DLD1 (cell line): ENCODE measurements around the gene KRTAP12-1.
"Not testable (repeated sequence)": the region's sequence is repeated elsewhere in the genome, so short reads cannot be mapped to it uniquely, and the experiment has no call there.

Experiments
- in situ Hi-C: cut with HindIII; loops from 2 replicates; pipeline ENCODE4 v1.10.0; 2017; ENCODE audit warnings: low sequenced_read_pairs

The KRTAP12-1 gene

DNA sequence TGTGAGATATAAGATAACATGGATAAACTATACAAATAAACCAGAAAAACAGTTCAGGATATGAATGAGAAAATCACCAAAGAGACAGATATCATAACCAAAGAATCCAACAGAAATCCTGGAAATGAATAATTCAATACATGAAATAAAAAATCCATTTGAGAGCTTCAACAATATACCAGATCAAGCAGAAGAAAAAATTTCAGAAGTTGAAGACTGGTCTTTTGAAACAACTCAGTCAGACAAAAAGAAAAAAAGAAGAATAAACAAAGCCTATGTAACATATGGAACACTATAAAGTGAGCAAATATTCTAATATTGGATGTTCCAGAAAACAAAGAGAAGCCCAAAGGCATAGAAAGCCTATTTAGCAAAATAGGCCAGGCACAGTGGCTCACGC is 10.1 kb downstream of the KRTAP12-1 start:
- in situ Hi-C loops, result no loop called here

DNA sequence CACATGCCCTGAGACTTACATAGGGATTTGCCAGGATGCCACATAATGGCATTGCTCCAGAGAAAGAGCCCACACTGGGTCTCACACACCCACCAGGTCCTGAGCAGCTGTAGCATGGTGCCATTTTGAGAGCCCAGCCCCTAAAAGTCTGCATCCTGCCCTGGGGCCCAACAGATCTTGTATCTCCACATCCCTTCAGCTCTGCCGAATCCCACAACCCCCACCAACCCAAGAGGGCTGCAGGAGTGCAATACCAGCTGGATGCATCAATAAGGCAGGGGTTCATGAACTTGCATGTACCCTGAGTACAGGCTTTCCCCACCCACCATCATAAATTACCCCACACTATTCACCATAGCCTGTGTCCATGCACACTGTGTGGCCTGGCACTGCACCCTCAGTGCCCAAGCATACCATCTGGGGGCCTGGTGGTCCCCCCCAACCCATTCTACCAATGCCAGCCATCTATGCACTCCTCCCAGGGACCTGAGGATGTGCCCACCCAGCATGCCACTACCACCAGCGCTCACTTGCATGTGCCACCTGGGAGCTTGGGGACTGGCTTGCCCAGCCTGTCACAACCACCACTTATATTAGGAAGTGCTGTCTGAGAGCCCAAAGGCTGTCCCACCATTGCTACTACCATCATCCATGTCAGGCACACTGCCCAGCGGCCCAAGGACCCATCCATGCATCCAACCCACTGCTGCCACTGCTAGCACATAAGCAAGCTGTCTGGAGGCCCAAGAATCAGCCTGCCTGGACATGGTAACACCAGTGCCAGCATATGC is 11.1 kb downstream of the KRTAP12-1 start:
- in situ Hi-C loops, result no loop called here

DNA sequence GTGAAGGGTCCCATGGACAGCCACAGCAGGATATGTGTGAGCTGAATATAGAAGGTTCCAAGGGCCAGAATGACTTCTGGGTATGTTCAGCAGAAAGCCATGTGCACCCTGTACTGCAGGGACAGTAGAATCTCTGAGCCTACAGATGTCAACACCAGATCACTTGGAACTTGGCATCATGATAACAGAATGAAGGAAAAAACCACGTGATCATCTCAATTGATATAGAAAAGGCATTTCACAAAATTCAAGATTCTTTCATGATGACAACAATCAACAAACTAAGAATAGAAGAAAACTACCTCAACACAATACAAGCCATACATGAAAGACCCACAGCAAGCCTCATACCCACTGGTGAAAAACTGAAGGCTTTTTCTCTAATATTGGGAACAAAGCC is 14.4 kb downstream of the KRTAP12-1 start:
- in situ Hi-C loops, result no loop called here

DNA sequence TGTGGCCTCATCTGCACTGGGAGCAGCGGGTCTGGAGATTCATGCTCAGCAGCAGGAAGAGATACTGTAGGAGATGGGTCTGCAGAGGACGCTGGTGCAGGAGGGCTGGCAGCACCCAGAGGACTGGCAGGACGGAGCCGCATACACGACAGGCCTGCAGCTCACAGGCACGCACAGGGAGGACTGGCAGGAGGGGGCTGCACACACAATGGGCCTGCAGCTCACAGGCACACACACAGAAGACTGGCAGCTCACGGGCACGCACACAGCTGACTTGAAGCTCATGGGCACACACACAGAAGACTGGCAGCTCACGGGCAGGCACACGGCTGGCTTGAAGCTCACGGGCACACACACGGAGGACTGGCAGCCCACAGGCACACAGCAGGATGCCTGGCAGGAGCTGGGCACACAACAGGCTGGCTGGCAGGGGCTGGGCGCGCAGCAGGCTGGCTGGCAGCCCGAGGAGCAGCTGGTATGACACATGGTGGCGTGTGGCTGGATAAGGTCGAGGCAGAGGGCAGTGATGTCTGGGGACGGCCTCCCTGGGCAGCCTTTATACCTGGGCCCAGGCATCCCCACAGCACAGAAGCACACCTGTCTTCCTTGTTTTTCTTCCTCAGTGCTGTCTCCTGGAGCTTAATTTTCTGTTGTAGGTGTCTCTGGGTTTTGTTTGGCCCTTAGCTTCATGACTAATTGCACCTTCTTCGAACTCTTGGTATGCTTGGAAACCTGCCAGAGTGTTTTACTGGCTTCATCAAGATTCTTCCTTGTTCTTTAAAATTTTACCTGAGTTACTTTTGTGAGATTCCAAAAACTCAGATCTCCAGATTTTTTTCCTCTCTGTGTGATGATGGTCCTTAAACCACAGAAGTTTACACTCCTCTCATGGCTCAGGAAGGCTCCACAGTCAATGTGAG is 15.3 kb downstream of the KRTAP12-1 start, which contains the start of gene KRTAP12-2:
Gene KRTAP12-2, minus strand, starts transcription at position 527 of the 920 bp plus-strand sequence. Its CDS starts 41 bp downstream, at position 486.
- in situ Hi-C loops, result no loop called here

DNA sequence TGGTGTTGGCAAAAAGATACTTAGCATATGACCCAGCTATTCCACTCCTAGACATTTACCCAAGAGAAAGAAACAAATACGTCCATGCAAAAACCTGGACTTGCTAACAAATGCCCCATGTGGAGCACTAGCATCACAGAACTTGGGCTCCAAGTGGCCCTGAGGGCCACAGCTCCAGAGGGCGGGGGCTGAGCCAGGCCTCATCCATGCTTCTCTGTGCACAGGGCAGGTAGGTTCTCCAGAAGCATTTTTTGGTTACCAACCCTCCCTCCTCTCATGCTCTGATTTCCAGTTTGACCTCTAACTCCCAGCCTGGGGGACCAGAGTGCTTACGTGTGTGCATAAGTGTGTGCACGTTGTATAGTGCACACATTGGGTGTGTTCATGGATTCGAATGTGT is 17.3 kb downstream of the KRTAP12-1 start:
- in situ Hi-C loops, result no loop called here

DNA sequence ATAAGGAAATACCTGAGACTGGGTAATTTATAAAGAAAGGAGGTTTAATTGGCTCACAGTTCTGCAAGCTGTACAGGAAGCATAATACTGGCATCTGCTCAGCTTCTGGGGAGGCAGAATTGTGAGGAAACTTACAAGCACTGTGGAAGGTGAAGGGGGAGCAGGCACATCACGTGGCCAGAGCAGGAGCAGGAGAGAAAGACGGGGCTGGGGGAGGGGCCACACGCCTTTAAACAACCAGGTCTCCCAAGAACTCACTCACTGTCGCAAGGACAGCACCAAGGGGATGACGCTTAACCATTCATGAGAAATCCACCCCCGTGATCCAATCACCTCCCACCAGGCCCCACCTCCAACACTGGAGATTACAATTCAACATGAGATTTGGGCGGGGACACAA is 20.4 kb downstream of the KRTAP12-1 start:
- in situ Hi-C loops, result not testable (repeated sequence)

DNA sequence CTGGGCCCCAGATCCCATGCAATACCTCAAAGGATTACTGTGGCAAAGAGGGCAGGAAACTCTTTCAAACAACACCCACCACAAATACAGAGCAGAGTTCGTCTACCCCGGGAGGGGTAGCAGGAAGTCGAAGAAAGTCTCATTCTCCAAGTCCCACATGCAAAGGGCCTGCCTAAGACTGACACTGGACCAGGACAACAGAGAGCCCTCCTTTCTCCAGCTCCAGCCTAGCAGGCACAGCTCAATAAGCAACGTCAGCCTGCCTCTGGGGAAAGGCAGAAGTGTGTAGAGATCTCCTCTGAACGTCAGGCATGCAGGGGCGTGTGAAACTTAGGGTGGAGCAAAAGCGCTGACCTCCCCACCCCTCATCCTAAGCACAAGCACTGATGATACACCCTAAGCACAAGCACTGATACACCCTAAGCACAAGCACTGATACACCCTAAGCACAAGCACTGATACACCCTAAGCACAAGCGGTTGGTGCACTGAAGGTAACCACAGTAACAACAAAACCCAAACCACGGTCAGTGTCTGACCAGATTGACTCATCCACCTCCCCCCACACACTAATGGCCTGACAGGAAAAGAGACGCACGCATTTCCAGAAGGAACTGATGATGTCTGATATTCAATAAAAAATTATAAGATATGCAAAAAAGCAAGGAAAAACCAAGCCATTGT is 22.9 kb downstream of the KRTAP12-1 start:
- in situ Hi-C loops, result no loop called here

DNA sequence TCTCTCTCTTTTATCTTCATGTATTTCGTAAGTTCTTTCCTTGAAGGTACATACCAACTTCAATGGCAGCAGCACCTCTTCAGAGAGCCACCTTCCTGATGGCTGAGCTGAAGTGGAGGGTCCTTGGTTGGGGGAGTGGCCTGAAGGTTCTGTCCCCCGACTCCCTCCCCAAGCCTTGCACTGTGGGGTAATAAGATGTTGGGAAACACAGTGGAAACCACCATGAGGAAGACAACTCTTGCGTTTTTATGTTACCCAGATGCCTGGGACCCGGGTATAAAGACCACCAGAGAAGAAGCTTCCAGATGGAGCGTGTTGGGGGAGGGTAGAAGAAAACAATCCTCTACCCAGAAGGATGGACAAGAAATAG is 23.4 kb downstream of the KRTAP12-1 start:
- in situ Hi-C loops, result no loop called here

DNA sequence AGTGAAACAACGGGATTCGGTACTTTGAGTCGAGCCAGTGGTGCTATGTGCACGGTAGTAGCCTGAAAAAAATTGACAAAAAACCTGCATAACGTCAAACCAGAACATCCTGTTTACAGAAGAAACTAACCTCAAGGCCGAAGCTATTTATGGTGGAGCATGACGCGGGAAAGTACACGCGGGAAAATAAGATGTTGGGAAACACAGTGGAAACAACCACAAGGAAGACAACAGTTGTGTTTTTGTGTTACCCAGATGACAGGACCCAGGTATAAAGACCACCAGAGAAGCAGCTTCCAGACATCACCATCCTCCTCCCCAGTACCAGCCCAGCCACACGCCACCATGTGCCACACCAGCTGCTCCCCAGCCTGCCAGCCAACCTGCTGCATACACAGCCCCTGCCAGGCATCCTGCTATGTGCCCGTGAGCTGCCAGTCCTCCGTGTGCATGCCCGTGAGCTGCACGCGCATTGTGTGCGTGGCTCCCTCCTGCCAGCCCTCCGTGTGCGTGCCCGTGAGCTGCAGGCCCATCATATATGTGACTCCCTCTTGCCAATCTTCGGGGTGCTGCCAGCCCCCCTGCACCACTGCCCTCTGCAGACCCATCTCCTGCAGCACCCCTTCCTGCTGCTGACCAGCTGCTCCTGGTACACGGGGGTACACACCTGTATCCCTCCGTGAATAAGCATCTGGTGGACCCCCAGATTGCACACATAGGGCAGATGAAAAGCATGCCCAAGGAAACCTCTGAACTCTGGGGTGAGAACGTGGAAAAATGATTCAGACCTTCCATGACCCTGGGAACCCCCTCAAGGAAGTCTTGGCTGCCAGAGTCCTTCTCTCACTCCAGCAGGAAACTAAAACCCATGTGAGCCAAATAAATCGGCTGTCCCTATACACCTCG is 24.1 kb downstream of the KRTAP12-1 start, which contains the start of gene KRTAP12-3:
Gene KRTAP12-3, plus strand, starts transcription at position 298 of the 906 bp plus-strand sequence. Its CDS starts 48 bp downstream, at position 346.
- in situ Hi-C loops, result no loop called here

DNA sequence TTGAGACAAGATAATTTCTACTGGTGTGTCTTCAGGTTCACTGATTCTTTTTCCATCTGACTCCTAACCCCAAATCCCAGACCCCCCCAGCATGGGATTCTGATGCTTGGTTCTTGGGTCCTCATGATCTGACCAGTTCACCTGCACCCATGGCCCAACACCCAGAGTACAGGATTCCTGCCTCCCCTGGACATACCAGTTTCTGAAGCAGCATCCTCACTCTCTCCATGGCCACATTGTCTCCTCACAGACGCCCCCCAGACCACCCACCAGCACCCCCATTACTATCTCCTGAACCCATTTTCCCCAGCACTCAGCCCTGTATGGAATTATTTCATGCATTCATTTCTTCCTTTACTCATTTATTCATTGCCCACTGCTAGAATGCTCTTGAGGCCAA is 25.1 kb downstream of the KRTAP12-1 start:
- in situ Hi-C loops, result no loop called here

DNA sequence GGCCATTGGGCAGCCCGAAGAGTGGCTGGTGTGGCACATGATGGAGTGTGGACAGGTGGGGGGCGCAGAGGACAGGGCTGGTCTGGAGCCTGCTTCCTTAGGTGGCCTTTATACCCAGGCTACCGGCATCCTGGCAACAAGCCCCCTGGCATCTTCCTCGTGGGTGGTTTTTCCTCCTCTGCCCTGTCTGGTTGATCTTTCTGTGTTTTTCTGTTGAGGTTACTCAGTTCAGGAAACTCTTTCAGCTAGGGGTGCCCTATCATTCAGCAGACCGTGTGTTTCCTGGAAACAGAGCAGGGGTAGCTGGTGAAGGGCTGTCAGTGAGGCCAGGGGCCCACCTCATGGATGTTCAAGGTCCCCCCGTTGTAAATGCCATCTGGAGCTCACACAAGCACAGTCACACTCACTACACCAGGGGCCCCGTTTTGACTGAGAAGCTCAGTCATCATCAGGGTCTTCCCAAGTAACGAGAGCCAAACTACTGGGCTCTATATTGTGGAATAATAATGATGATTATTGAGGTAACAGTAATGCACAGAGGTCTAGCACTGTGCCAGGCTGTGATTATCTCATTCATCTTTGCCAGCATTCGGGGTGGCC is 27.3 kb downstream of the KRTAP12-1 start, which contains the start of gene KRTAP12-4:
Gene KRTAP12-4, minus strand, starts transcription at position 84 of the 600 bp plus-strand sequence. Its CDS starts 45 bp downstream, at position 39.
- in situ Hi-C loops, result no loop called here

DNA sequence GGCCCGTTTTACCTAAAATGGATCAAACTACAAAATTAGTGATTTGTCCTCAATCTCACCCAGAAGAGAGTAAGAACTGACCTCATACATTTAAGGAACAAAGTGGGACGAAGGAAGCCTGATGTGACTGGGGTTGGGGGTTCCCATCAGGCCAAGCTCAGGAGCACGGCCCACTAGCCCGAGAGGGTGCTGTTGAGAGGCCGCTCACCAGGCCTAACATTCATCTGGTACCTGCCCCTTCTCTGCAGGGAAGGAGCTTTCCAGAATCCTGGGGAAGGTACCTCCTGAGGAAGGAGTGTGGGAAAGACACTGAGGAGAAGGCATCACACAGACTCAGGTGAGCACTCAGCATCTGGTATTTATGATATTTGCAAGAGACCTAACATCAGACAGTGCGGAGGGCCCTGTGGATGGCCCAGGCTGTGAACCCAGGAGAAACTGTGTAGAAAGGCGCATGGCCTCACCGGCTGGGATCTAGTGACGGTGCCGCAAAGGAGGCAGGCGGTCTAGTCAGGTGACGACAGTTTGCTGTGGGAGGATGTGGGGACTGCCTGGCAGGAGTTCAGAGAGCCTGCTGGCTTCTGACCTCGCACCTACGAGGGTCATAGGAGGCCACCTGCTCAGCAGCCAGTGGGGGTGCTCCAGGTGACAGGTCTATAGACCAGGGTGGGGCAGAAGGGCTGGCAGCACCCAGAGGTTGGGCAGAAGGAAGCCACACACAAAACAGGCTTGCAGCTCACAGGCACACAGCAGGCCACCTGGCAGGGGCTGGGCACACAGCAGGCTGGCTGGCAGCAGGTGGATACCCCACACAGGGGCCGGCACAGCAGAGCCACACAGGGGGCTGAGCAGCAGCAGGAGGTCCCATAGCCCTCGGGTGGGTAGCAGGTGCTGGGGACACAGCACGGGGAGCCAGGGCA is 28.0 kb downstream of the KRTAP12-1 start:
- in situ Hi-C loops, result no loop called here

DNA sequence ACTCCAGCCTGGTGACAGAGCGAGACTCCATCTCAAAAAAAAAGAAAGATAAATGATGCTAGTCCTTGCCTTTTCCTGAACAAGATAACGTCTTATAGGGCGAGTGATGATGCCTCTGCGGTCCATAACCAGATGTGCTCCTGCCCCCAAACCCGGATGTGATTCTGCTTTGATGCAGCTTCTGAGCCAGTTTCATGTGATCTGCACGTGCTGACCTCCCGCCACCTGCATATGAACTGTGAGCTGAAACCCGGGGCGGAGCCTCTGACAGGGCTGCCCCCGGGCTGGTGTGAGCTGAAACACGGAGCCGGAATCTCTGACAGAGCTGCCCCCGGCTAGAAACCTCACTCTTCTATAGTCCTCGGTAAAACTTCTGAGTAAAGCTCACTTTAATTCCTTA is 28.8 kb downstream of the KRTAP12-1 start:
- in situ Hi-C loops, result no loop called here

DNA sequence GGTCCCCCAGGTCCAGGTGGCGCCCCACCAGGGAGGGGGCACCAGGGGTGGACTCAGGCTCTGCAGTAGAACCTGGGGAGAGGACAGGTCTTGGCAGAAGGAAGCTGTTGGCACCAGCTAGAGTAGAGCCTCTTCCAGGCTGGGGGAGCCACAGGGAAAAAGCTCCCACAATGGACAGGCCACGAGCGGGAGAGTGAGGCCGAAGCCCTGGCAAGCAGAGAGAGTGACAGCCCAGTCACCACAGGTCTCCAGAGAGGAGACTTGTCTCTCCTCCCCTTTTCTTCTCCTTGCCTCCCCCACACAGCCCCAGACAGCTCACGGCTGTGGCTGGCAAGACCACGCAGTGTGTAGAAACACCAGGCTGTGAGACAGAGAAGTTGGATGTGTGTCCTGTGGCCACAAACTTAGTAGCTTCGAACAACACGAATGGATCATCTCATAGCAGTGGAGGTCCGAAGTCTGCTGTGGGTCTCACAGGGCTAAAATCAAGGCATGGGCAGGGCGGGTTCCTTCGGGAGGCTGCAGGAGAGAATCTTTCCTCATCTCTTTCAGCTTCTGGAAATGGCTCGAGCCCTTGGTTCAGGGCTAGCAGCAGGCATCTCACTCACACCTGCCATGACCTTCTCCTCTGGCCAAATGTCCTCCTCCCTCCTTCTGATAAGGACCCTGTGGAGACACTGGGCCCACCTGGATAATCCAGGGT is 30.8 kb downstream of the KRTAP12-1 start:
- in situ Hi-C loops, result no loop called here

DNA sequence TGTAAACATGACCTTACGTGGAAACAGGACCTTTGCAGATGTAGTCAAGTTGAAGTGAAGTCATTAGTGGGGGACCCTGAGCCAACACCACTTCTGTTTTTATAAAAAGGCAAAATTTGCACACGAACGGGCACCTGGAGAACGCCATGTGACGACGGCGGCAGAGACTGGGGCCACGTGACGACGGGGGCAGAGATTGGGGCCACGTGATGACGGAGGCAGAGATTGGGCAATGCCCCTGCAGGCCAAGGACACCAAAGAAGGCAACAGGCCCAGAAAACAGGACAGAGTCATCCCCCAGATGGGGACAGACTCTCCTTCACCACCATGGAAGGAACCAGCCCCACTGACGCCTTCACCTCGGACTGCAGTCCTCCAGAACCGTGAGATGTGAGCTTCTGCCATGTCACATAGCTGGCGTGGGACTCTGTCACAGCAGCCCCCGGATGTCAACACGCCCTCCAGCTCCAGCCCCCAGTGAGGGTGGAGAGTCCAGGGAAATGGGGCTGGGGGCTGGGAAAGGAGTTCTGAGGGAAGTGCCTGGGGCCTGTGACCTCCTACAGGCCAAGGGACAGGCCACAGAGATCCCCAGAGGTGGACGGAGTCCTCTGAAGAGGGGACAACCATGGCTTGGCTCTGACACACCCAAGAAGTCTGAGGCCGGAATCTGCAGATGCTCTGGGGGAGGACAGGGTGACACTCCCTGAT is 31.5 kb downstream of the KRTAP12-1 start:
- in situ Hi-C loops, result no loop called here

DNA sequence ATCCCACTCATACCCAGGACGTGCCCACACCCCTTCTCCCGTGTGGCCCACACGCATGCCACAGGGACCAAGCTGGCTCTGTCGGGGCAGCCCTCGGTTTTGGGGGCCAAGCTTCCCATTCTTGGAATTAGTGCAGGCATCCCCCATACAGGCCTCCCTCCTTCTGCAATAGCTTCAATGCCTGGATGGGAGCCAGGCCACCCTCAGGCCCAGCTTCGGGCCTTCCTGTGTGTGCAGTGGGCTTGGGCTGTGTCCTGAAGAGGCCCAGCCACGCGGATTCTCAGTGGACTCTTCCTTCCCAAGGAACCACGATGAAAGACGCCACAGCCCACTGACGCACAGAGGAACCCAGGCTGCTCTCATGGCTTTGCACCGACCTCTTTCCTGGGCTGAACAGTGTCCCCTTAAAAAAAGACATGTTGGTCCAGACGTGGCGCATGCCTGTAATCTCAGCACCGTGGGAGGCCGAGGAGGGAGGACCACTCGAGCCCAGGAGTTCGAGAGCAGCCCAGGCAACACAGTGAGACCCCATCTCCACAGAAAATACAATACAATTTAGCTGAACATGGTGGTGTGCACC is 32.4 kb downstream of the KRTAP12-1 start:
- in situ Hi-C loops, result no loop called here
